GM18499 (cell line): ENCODE results near the gene EOLA1.
"Not testable (repeated sequence)": the region's sequence is repeated elsewhere in the genome, so short reads cannot be mapped to it uniquely, and the experiment has no call there.

Source experiments
- ATAC-seq: cut with Tn5 transposase; IDR thresholded peaks from one replicate; pipeline ENCODE4 v1.9.1; 2021; ENCODE audit warnings: moderate number of reproducible peaks; ENCODE audit not compliant: insufficient read depth, unreplicated experiment

EOLA1 gene

GRCh38 chrX:149539283-149540130 lies 1.3 kb upstream of the EOLA1 start:
- no peak for ATAC-seq

GRCh38 chrX:149540131-149540620 lies 636 bp upstream of the EOLA1 start:
- ATAC-seq = no peak

GRCh38 chrX:149541521-149542047 lies 772 bp downstream of the EOLA1 start:
- ATAC-seq = no peak

GRCh38 chrX:149545545-149546543 lies 5.0 kb downstream of the EOLA1 start:
- not testable (repeated sequence) for ATAC-seq

- not testable (repeated sequence) for ATAC-seq
Measured at GRCh38 chrX:149546962-149547361, 6.2 kb downstream of the EOLA1 start.

GRCh38 chrX:149547782-149548181 lies 7.0 kb downstream of the EOLA1 start:
- ATAC-seq = not testable (repeated sequence)

- not testable (repeated sequence) for ATAC-seq
Measured at GRCh38 chrX:149549701-149550100, 8.9 kb downstream of the EOLA1 start, which contains the start of gene HSFX3. TSS of gene HSFX3 (minus strand) at chrX:149549924. CDS start at chrX:149549852, 72 bp downstream.

- not testable (repeated sequence) for ATAC-seq
Measured at GRCh38 chrX:149550454-149550853, 9.6 kb downstream of the EOLA1 start.

- ATAC-seq = not testable (repeated sequence)
Measured at GRCh38 chrX:149551245-149551938, 10.6 kb downstream of the EOLA1 start.

- not testable (repeated sequence) for ATAC-seq
Measured at GRCh38 chrX:149551939-149552248, 11.1 kb downstream of the EOLA1 start.

- ATAC-seq = not testable (repeated sequence)
Measured at GRCh38 chrX:149555251-149555650, 14.4 kb downstream of the EOLA1 start.

- ATAC-seq = no peak
Measured at GRCh38 chrX:149563359-149563758, 22.5 kb downstream of the EOLA1 start.

GRCh38 chrX:149567621-149568417 lies 27.0 kb downstream of the EOLA1 start:
- ATAC-seq = no peak

GRCh38 chrX:149568701-149569296 lies 28.0 kb downstream of the EOLA1 start:
- ATAC-seq = no peak

GRCh38 chrX:149569770-149570169 lies 29.0 kb downstream of the EOLA1 start:
- ATAC-seq = no peak

GRCh38 chrX:149570668-149571067 lies 29.9 kb downstream of the EOLA1 start:
- no peak for ATAC-seq

- no peak for ATAC-seq
Measured at GRCh38 chrX:149571770-149572169, 31.0 kb downstream of the EOLA1 start.

- no peak for ATAC-seq
Measured at GRCh38 chrX:149572743-149573142, 31.9 kb downstream of the EOLA1 start.

- ATAC-seq = peak; percentile 98
Measured at GRCh38 chrX:149573456-149573855, 32.6 kb downstream of the EOLA1 start.
